ENCODE measurements around the gene SMARCA2.

The SMARCA2 gene

GRCh38 chr9:2043243-2043642, 28.1 kb downstream of the SMARCA2 start:
- no peak for DNase-seq

GRCh38 chr9:2043881-2044462, 28.8 kb downstream of the SMARCA2 start:
- no peak for DNase-seq

GRCh38 chr9:2047144-2047671, 32.1 kb downstream of the SMARCA2 start:
- DNase-seq: no peak

GRCh38 chr9:2047916-2048315, 32.8 kb downstream of the SMARCA2 start:
- DNase-seq: no peak

GRCh38 chr9:2050236-2050635, 35.1 kb downstream of the SMARCA2 start:
- no peak for DNase-seq

- peak; percentile 60 to 69 (median 66) for DNase-seq
Measured at GRCh38 chr9:2053883-2054845, 39.0 kb downstream of the SMARCA2 start.

- DNase-seq: no peak
Measured at GRCh38 chr9:2055203-2055658, 40.1 kb downstream of the SMARCA2 start.

GRCh38 chr9:2059274-2059929, 44.3 kb downstream of the SMARCA2 start:
- DNase-seq: no peak

GRCh38 chr9:2060424-2060823, 45.3 kb downstream of the SMARCA2 start:
- DNase-seq: no peak

GRCh38 chr9:2065704-2066103, 50.6 kb downstream of the SMARCA2 start:
- DNase-seq: no peak

- peak in 1 of 4 experiments; percentile 4 for DNase-seq
Measured at GRCh38 chr9:2066312-2067273, 51.4 kb downstream of the SMARCA2 start.

- no peak for DNase-seq
Measured at GRCh38 chr9:2072752-2073405, 57.7 kb downstream of the SMARCA2 start.

- DNase-seq: no peak
Measured at GRCh38 chr9:2082772-2083171, 67.6 kb downstream of the SMARCA2 start.

GRCh38 chr9:2083479-2083878, 68.3 kb downstream of the SMARCA2 start:
- no peak for DNase-seq

GRCh38 chr9:2085716-2086115, 70.6 kb downstream of the SMARCA2 start:
- DNase-seq: peak in 3 of 4 experiments; percentile 2 to 29 (median 16)

GRCh38 chr9:2086116-2086515, 71.0 kb downstream of the SMARCA2 start:
- no peak for DNase-seq

- DNase-seq: no peak
Measured at GRCh38 chr9:2086971-2087370, 71.8 kb downstream of the SMARCA2 start.

GRCh38 chr9:2087500-2088313, 72.6 kb downstream of the SMARCA2 start:
- peak; percentile 38 to 69 (median 57) for DNase-seq

- DNase-seq: no peak
Measured at GRCh38 chr9:2093920-2094597, 78.9 kb downstream of the SMARCA2 start.

Data from suppressor macrophage (primary cell).